Measurements from ENCODE around the gene ARHGAP1. TPM values are rescaled to one million over a fixed set of nuclear protein-coding genes. Genes with fewer than 3 reads are reported as not detected.

ARHGAP1 gene
- total RNA-seq, 4 donors from 2014 or later: 73.1 to 139 (median 92.3) TPM

DNA sequence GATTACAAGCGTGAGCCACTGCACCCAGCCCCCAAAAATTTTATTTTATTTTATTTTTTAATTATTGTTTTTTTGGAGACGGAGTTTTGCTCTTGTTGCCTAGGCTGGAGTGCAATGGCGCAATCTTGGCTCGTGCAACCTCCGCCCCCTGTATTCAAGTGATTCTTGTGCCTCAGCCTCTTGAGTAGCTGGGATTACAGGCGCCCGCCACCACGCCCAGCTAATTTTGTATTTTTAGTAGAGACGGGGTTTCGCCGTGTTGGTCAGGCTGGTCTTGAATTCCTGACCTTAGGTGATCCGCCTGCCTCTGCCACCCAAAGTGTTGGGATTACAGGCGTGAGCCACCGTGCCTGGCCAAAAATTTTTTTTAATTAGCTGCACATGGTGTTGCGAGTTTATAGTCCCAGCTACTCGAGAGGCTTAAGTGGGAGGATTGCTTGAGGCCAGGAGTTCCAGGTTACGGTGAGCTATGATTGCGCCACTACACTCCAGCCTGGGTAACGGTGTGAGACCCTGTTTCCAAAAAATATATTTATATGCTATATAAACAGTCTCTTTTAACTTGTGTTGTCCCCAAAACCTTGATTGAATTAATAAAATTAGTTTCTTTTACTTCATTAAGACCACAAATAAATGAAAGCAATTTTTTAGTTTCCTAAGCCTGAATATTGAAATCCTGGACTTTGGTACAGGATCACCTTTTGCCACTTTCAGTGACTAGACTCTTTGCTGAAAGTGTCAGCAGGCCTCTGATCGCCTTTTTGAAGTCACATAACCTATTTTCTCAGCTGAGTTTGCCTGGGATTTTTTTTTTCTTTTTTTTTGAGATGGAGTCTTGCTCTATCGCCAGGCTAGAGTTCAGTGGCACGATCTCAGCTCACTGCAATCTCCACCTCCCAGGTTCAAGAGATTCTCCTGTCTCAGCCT lies 66.9 kb downstream of the ARHGAP1 start:
- Histone ChIP-seq H3K4me1 (peaks cover 0 to 4% (median 0%) of the 10 kb centered on the region in 4 donors), H3K27ac (replicated peaks in 1 of 4) (no peak overlapping the region), H3K9me3 (no peaks in the 10 kb centered on the region), H3K27me3 (no peaks in the 10 kb centered on the region), H3K36me3 (peaks cover 23 to 75% (median 56%) of the 10 kb centered on the region in 4 donors), H3K4me3 (no peak overlapping the region)
- 94% methylated on average over 22 of the region's 22 CpGs for WGBS
- TF ChIP-seq POLR2AphosphoS5 (IDR thresholded peaks at IDR 0.05): no peak
- TF ChIP-seq, protein P1, sequence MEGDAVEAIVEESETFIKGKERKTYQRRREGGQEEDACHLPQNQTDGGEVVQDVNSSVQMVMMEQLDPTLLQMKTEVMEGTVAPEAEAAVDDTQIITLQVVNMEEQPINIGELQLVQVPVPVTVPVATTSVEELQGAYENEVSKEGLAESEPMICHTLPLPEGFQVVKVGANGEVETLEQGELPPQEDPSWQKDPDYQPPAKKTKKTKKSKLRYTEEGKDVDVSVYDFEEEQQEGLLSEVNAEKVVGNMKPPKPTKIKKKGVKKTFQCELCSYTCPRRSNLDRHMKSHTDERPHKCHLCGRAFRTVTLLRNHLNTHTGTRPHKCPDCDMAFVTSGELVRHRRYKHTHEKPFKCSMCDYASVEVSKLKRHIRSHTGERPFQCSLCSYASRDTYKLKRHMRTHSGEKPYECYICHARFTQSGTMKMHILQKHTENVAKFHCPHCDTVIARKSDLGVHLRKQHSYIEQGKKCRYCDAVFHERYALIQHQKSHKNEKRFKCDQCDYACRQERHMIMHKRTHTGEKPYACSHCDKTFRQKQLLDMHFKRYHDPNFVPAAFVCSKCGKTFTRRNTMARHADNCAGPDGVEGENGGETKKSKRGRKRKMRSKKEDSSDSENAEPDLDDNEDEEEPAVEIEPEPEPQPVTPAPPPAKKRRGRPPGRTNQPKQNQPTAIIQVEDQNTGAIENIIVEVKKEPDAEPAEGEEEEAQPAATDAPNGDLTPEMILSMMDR (IDR thresholded peaks at IDR 0.05): no peak
- TF ChIP-seq EP300 (IDR thresholded peaks at IDR 0.05): no peak
- no peak for TF ChIP-seq POLR2A (IDR thresholded peaks at IDR 0.05; ENCODE audit: low read depth)
- intact Hi-C loops (cut with DNase I): no loop called here
- DNase-seq (ENCODE audit: extremely low spot score): no peak

DNA sequence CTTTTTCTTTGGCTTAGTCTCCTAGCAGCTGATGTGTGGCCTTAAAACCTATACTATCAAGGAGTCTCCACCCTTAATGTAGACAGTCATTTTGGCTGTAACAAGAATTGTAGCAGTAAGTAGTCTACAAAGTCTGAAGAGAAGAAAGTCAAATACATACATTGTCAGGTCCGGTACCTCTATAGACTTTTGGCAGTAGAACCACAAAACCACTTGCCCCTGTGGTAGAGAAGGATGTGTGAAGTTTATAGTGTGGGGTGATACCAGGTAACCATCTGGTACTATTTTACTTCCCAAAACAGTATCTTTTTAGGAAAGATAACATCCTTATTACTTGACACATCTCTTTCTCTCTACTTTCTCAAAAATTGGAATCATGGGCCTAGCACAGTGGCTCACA lies 67.9 kb downstream of the ARHGAP1 start:
- Histone ChIP-seq H3K27me3 (no peaks in the 10 kb centered on the region), H3K36me3 (peaks cover 20 to 75% (median 60%) of the 10 kb centered on the region in 4 donors), H3K4me3 (no peak overlapping the region), H3K27ac (replicated peaks in 1 of 4) (no peak overlapping the region), H3K9me3 (no peaks in the 10 kb centered on the region), H3K4me1 (peaks cover 0 to 4% (median 0%) of the 10 kb centered on the region in 4 donors)
- TF ChIP-seq POLR2A (IDR thresholded peaks at IDR 0.05; ENCODE audit: low read depth) (no peak), POLR2AphosphoS5 (IDR thresholded peaks at IDR 0.05) (no peak), EP300 (IDR thresholded peaks at IDR 0.05) (no peak)
- TF ChIP-seq, protein P1 (IDR thresholded peaks at IDR 0.05): no peak
- no peak for DNase-seq (ENCODE audit: extremely low spot score)
- WGBS: 95% methylated on average over 1 of the region's 1 CpG
- intact Hi-C loops (cut with DNase I): no loop called here

DNA sequence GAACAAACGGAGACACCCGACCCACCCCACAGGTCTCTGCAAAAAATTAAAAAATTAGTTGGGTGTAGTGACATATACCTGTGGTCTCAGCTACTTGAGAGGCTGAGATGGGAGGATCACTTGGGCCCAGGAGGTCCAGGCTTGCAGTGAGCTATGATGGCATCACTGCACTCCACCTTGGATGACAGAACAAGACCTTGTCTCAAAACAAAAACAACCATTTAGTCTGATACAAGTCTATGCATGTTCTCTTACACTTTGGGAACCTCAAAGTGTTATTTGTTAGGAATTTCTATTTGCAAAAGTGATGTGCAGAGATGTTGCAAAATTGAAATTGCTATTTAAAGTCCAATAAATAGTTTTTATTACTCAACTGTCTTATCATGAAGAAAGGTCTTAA lies 68.7 kb downstream of the ARHGAP1 start:
- intact Hi-C loops (cut with DNase I): no loop called here
- H3K4me3 ChIP-seq: no peak overlapping the region
- no peaks in the 10 kb centered on the region for H3K27me3 ChIP-seq
- WGBS: 100% methylated on average over 2 of the region's 2 CpGs
- no peak for TF ChIP-seq EP300 (IDR thresholded peaks at IDR 0.05)
- TF ChIP-seq, protein P1 (IDR thresholded peaks at IDR 0.05): no peak
- no peak for TF ChIP-seq POLR2A (IDR thresholded peaks at IDR 0.05; ENCODE audit: low read depth)
- TF ChIP-seq POLR2AphosphoS5 (IDR thresholded peaks at IDR 0.05): no peak
- H3K4me1 ChIP-seq: peaks cover 0 to 4% (median 0%) of the 10 kb centered on the region in 4 donors
- H3K27ac ChIP-seq (replicated peaks in 1 of 4): no peak overlapping the region
- no peaks in the 10 kb centered on the region for H3K9me3 ChIP-seq
- DNase-seq (ENCODE audit: extremely low spot score): no peak
- peaks cover 20 to 78% (median 65%) of the 10 kb centered on the region in 4 donors for H3K36me3 ChIP-seq

DNA sequence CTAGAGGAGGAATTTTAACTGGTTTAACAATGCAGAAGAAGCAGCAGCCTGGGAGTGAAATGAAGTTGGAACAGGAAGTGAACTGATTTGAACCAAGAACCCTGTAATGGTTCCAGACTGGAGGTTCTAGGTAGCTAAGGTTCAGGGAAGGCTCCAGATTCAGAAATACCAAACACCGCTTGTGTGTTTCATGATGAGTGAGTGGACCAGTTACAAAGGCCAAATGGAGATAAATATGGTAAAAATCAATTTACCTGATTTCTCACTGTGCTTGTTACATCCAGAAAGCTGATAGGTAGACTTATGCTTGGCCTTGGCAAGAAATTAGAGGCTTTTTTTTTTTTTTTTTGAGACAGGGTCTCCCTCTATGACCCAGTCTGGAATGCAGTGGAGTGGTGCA lies 70.2 kb downstream of the ARHGAP1 start:
- DNase-seq (ENCODE audit: extremely low spot score): no peak
- WGBS: 100% methylated on average over 1 of the region's 1 CpG
- Histone ChIP-seq H3K4me3 (no peak overlapping the region), H3K27me3 (no peaks in the 10 kb centered on the region), H3K36me3 (peaks cover 20 to 81% (median 67%) of the 10 kb centered on the region in 4 donors), H3K27ac (replicated peaks in 1 of 4) (no peak overlapping the region), H3K4me1 (peaks cover 0 to 4% (median 0%) of the 10 kb centered on the region in 4 donors), H3K9me3 (no peaks in the 10 kb centered on the region)
- TF ChIP-seq, protein P1 (IDR thresholded peaks at IDR 0.05): no peak
- no peak for TF ChIP-seq POLR2A (IDR thresholded peaks at IDR 0.05; ENCODE audit: low read depth)
- TF ChIP-seq EP300 (IDR thresholded peaks at IDR 0.05): no peak
- no peak for TF ChIP-seq POLR2AphosphoS5 (IDR thresholded peaks at IDR 0.05)
- intact Hi-C loops (cut with DNase I): no loop called here
